GM18519 (cell line): ENCODE results near the gene NKTR.

Source experiments
- ATAC-seq: cut with Tn5 transposase; IDR thresholded peaks from one replicate; pipeline ENCODE4 v1.9.1; 2021; ENCODE audit warnings: mild to moderate bottlenecking, moderate library complexity; ENCODE audit not compliant: unreplicated experiment, low FRiP score

Gene NKTR

GRCh38 chr3:42675909-42676308 is 75.4 kb downstream of the NKTR start:
- ATAC-seq: no peak

GRCh38 chr3:42678447-42678846 is 78.0 kb downstream of the NKTR start:
- ATAC-seq: no peak

GRCh38 chr3:42680271-42680670 is 79.8 kb downstream of the NKTR start:
- ATAC-seq: no peak

GRCh38 chr3:42680806-42681205 is 80.3 kb downstream of the NKTR start:
- no peak for ATAC-seq

GRCh38 chr3:42681361-42682038 is 81.0 kb downstream of the NKTR start:
- no peak for ATAC-seq

GRCh38 chr3:42682301-42683070 is 82.0 kb downstream of the NKTR start:
- ATAC-seq: no peak

- ATAC-seq: no peak
These were observed 83.6 kb downstream of the NKTR start for GRCh38 chr3:42683875-42684598.

- no peak for ATAC-seq
These were observed 84.3 kb downstream of the NKTR start for GRCh38 chr3:42684632-42685362.

GRCh38 chr3:42685363-42685881 is 84.9 kb downstream of the NKTR start, which contains the start of gene KLHL40:
Gene KLHL40, plus strand, starts transcription at chr3:42685537. Its CDS starts 82 bp downstream, at chr3:42685619.
- no peak for ATAC-seq

GRCh38 chr3:42685891-42686820 is 85.7 kb downstream of the NKTR start:
- no peak for ATAC-seq

- no peak for ATAC-seq
These were observed 86.6 kb downstream of the NKTR start for GRCh38 chr3:42686832-42687650.

GRCh38 chr3:42688016-42688415 is 87.5 kb downstream of the NKTR start:
- ATAC-seq: no peak

GRCh38 chr3:42688487-42689420 is 88.3 kb downstream of the NKTR start:
- no peak for ATAC-seq

- no peak for ATAC-seq
These were observed 89.0 kb downstream of the NKTR start for GRCh38 chr3:42689421-42690014.

GRCh38 chr3:42690191-42690590 is 89.7 kb downstream of the NKTR start:
- ATAC-seq: no peak

GRCh38 chr3:42690766-42691680 is 90.5 kb downstream of the NKTR start:
- ATAC-seq: no peak
